K562 (cell line): Measurements from ENCODE around the gene SFXN2.

Experiments
- MAFK ChIP-seq: IDR thresholded peaks from 2 replicates; pipeline ENCODE4 v1.6.1; 2011; ENCODE audit warnings: low read length, improper control_type of control experiment
- RB1 ChIP-seq: fragments of 450-650 bp; IDR thresholded peaks from 2 replicates; pipeline ENCODE4 v1.6.1; 2017; ENCODE audit warnings: low read depth, mild to moderate bottlenecking
- TF ChIP-seq, protein P1 (sequence below): sonication (generic); formaldehyde crosslinking; IDR thresholded peaks from 2 replicates; pipeline ENCODE4 v1.8.1; 2023; ENCODE audit warnings: mild to moderate bottlenecking, missing genetic modification reagents

DNA sequence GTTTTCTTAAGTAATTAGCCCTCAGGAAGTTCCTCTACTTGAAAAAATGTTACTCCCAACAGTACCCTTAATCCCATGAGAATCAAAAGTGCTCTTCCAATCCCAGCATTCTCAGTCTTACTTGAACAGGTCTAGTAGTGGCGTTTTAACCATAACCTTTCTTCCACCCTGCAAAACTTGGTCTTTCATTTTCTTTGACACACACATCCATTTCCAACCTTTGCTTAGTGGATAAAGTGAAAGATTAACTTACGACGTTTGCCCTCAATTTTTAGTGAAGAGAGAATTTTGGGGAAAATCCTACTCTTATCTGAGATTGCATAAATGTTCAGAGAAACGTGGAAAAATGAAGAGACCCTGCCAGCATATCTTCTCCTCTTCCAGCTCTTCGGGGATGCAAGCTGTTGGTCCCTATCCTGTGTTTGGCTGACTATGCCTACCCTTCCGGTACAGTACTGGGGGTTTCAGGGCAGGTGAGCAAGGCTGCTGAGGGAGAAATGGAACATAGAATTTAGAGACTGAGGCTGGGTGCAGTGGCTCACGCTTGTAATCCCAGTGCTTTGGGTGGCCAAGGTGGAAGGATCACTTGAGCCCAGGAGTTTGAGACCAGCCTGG lies 48.1 kb downstream of the SFXN2 start:
- no peak for TF ChIP-seq RB1
- TF ChIP-seq MAFK, result no peak
- TF ChIP-seq, protein P1, sequence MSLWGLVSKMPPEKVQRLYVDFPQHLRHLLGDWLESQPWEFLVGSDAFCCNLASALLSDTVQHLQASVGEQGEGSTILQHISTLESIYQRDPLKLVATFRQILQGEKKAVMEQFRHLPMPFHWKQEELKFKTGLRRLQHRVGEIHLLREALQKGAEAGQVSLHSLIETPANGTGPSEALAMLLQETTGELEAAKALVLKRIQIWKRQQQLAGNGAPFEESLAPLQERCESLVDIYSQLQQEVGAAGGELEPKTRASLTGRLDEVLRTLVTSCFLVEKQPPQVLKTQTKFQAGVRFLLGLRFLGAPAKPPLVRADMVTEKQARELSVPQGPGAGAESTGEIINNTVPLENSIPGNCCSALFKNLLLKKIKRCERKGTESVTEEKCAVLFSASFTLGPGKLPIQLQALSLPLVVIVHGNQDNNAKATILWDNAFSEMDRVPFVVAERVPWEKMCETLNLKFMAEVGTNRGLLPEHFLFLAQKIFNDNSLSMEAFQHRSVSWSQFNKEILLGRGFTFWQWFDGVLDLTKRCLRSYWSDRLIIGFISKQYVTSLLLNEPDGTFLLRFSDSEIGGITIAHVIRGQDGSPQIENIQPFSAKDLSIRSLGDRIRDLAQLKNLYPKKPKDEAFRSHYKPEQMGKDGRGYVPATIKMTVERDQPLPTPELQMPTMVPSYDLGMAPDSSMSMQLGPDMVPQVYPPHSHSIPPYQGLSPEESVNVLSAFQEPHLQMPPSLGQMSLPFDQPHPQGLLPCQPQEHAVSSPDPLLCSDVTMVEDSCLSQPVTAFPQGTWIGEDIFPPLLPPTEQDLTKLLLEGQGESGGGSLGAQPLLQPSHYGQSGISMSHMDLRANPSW (CRISPR knock-in tag), result no peak
